ENCODE results near the gene CFAP157. TPM values are rescaled to one million over a fixed set of nuclear protein-coding genes. Genes with fewer than 3 reads are reported as not detected.
A peak's percentile ranks its signal among the peaks of the same experiment; 100 is the strongest.

CFAP157 gene
- total and polyA plus RNA-seq, 2 donors (not counting 1 experiment from before 2014, with no cell fraction given) = under 0.01 TPM; not detected in 1

GRCh38 chr9:127742435-127743088, 35.8 kb downstream of the CFAP157 start:
- Histone ChIP-seq H2AFZ (ENCODE audit: low read length) (no peak overlapping the region), H3K9ac (ENCODE audit: insufficient read depth, low read length) (no peak overlapping the region), H3K79me2 (ENCODE audit: control insufficient read depth, insufficient read depth, low read length) (no peaks in the 10 kb centered on the region), H3K4me2 (ENCODE audit: extremely low read depth, insufficient read depth, low read length) (no peak overlapping the region), H3K27ac (ENCODE audit: insufficient read depth, low read length) (no peak overlapping the region), H3K27me3 (ENCODE audit: control insufficient read depth, insufficient read depth, low read length) (peaks cover 3% of the 10 kb centered on the region), H3K9me3 (ENCODE audit: control insufficient read depth, insufficient read depth, low read depth, low read length) (no peaks in the 10 kb centered on the region), H4K20me1 (ENCODE audit: control insufficient read depth, extremely low read depth, insufficient read depth, low read length) (no peaks in the 10 kb centered on the region), H3K4me3 (replicated peaks in 1 of 4; ENCODE audit: control extremely low read depth in 1 of 4, insufficient read depth in 1 of 4, low read depth in 3 of 4, low read length in 4 of 4) (peak overlapping the region in 1 of 4 experiments; percentile 28), H3K4me1 (ENCODE audit: control insufficient read depth, extremely low read depth, insufficient read depth, low read length) (peaks cover 9% of the 10 kb centered on the region), H3K36me3 (ENCODE audit: control insufficient read depth, insufficient read depth, low read length) (no peaks in the 10 kb centered on the region)
- no peak for TF ChIP-seq CTCF (conservative IDR thresholded peaks at IDR 0.05 in 1 of 2, IDR thresholded peaks at IDR 0.05 in 1 of 2; ENCODE audit: low read depth in 1 of 2, low read length in 2 of 2)
- DNase-seq (ENCODE audit: low read depth in 2 of 2) = peak; percentile 48 to 76

- Histone ChIP-seq H3K9ac (ENCODE audit: insufficient read depth, low read length) (no peak overlapping the region), H4K20me1 (ENCODE audit: control insufficient read depth, extremely low read depth, insufficient read depth, low read length) (no peaks in the 10 kb centered on the region), H3K4me3 (replicated peaks in 1 of 4; ENCODE audit: control extremely low read depth in 1 of 4, insufficient read depth in 1 of 4, low read depth in 3 of 4, low read length in 4 of 4) (no peak overlapping the region), H3K27me3 (ENCODE audit: control insufficient read depth, insufficient read depth, low read length) (peaks cover 10% of the 10 kb centered on the region), H2AFZ (ENCODE audit: low read length) (no peak overlapping the region), H3K79me2 (ENCODE audit: control insufficient read depth, insufficient read depth, low read length) (no peaks in the 10 kb centered on the region), H3K4me2 (ENCODE audit: extremely low read depth, insufficient read depth, low read length) (no peak overlapping the region), H3K27ac (ENCODE audit: insufficient read depth, low read length) (no peak overlapping the region), H3K4me1 (ENCODE audit: control insufficient read depth, extremely low read depth, insufficient read depth, low read length) (peaks cover 9% of the 10 kb centered on the region), H3K9me3 (ENCODE audit: control insufficient read depth, insufficient read depth, low read depth, low read length) (no peaks in the 10 kb centered on the region), H3K36me3 (ENCODE audit: control insufficient read depth, insufficient read depth, low read length) (no peaks in the 10 kb centered on the region)
- TF ChIP-seq EZH2 (IDR thresholded peaks at IDR 0.05; ENCODE audit: low read length, missing control alignments) (no peak), CTCF (conservative IDR thresholded peaks at IDR 0.05 in 1 of 2, IDR thresholded peaks at IDR 0.05 in 1 of 2; ENCODE audit: low read depth in 1 of 2, low read length in 2 of 2) (no peak)
- DNase-seq (ENCODE audit: low read depth in 2 of 2) = no peak
Measured at GRCh38 chr9:127744398-127745110, 37.8 kb downstream of the CFAP157 start.

GRCh38 chr9:127746959-127747569, 40.3 kb downstream of the CFAP157 start:
- H3K27me3 ChIP-seq (ENCODE audit: control insufficient read depth, insufficient read depth, low read length) = peaks cover 16% of the 10 kb centered on the region
- peaks cover 2% of the 10 kb centered on the region for H4K20me1 ChIP-seq (ENCODE audit: control insufficient read depth, extremely low read depth, insufficient read depth, low read length)
- H3K9me3 ChIP-seq (ENCODE audit: control insufficient read depth, insufficient read depth, low read depth, low read length) = no peaks in the 10 kb centered on the region
- H3K36me3 ChIP-seq (ENCODE audit: control insufficient read depth, insufficient read depth, low read length) = no peaks in the 10 kb centered on the region
- H3K27ac ChIP-seq (ENCODE audit: insufficient read depth, low read length) = no peak overlapping the region
- H3K79me2 ChIP-seq (ENCODE audit: control insufficient read depth, insufficient read depth, low read length) = no peaks in the 10 kb centered on the region
- DNase-seq (ENCODE audit: low read depth in 2 of 2) = no peak
- H3K4me1 ChIP-seq (ENCODE audit: control insufficient read depth, extremely low read depth, insufficient read depth, low read length) = no peaks in the 10 kb centered on the region
- no peak overlapping the region for H3K4me2 ChIP-seq (ENCODE audit: extremely low read depth, insufficient read depth, low read length)
- no peak overlapping the region for H3K4me3 ChIP-seq (replicated peaks in 1 of 4; ENCODE audit: control extremely low read depth in 1 of 4, insufficient read depth in 1 of 4, low read depth in 3 of 4, low read length in 4 of 4)
- no peak overlapping the region for H3K9ac ChIP-seq (ENCODE audit: insufficient read depth, low read length)
- no peak for TF ChIP-seq CTCF (conservative IDR thresholded peaks at IDR 0.05 in 1 of 2, IDR thresholded peaks at IDR 0.05 in 1 of 2; ENCODE audit: low read depth in 1 of 2, low read length in 2 of 2)
- no peak for TF ChIP-seq EZH2 (IDR thresholded peaks at IDR 0.05; ENCODE audit: low read length, missing control alignments)
- no peak overlapping the region for H2AFZ ChIP-seq (ENCODE audit: low read length)

All from fibroblast of lung (primary cell).